GM10266 (cell line): ENCODE measurements around the gene TOMM34.
A peak's percentile ranks its signal among the peaks of the same experiment; 100 is the strongest.

Experiments
- DNase-seq: peaks from one replicate; pipeline ENCODE4 v3.0.0; 2012; ENCODE audit errors: extremely low spot score
- CTCF ChIP-seq: IDR thresholded peaks from 2 replicates; pipeline ENCODE4 v1.5.1; 2012; ENCODE audit warnings: mild to moderate bottlenecking, low read depth; ENCODE audit not compliant: control insufficient read depth, insufficient read depth; ENCODE audit errors: missing control alignments

TOMM34 gene

GRCh38 chr20:44969300-44969894, 9.2 kb upstream of the TOMM34 start:
- TF ChIP-seq CTCF = no peak
- DNase-seq = no peak

DNA sequence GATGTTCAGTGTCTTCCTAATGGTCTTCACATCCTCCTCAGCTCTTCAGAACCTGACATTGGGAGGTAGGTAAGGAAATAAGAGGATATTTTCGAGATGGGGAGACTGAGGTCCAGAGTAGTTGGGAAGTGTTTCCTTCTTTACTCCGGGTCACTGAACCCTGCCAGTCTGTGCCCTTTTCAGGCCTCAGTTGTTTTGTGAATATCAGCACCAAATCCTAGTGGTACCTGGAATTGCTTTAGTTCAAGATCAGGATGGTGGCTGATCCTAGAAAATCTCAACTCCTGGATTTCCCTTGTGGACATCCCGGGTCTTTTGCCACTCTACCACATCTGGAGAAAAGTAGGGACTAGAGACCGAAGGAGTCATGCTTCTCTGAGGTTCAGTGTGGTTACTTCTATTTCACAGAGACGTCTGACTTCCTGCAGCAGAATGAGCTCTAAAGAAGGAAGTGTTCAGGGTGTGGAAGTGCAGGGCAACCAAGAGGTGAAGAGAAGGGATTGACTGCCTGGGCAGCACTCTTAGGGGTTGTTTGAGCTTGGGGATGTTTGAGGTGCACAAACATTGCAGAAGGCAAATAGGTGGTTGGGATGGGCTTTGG, 7.1 kb upstream of the TOMM34 start:
- no peak for TF ChIP-seq CTCF
- DNase-seq = no peak

GRCh38 chr20:44966030-44966961, 6.1 kb upstream of the TOMM34 start, which contains the start of gene STK4:
Gene STK4, plus strand, starts transcription at chr20:44966512. Its CDS starts 57 bp downstream, at chr20:44966569.
- peak; percentile 70 for TF ChIP-seq CTCF
- DNase-seq = peak; percentile 87

DNA sequence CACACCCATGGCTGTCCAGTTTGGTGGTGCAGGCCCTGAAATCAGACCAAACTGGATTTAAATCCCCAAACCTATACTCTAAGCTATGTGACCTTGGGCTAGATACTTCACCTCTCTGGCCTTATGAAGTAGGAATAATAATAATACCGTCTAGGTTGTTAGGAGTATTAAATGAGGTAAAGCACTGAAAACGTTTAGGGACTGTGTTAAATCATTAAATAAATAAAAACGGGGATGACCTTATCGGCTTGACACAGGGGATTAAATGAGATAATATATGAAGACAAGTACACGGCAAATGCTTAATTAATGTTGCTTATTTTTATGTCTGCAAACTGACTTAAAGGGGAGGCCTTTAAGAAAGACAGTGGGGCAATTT, 5.4 kb upstream of the TOMM34 start:
- no peak for TF ChIP-seq CTCF

GRCh38 chr20:44963325-44964215, 3.4 kb upstream of the TOMM34 start:
- TF ChIP-seq CTCF = no peak
- DNase-seq = no peak

More for the DNA sequence above, 5.4 kb upstream of the TOMM34 start:
- no peak for DNase-seq

DNA sequence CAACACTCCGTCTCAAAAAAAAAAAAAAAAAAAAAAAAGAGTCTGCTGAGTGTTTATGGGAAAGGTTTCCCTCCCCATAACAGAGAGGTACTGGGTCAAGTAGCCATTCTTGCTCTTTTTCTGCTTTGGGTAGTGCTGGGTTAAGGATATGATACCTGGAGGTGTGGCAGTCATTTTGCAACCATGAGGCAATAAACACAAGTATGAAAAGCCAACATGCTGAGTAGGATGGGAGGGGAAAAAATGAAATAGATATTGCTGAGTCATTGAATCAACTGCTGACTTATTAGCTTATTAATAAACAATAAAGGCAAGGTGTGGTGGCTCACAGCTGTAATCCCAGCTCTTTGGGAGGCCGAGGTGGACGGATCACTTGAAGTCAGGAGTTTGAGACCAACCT, 2.3 kb upstream of the TOMM34 start:
- no peak for DNase-seq
- no peak for TF ChIP-seq CTCF
